ENCODE data around the gene ORAI3. TPM values are rescaled to one million over a fixed set of nuclear protein-coding genes. Genes with fewer than 3 reads are reported as not detected.

Gene ORAI3
- total RNA-seq, 4 donors from 2014 or later = 10.3 to 15.6 (median 12.5) TPM

DNA sequence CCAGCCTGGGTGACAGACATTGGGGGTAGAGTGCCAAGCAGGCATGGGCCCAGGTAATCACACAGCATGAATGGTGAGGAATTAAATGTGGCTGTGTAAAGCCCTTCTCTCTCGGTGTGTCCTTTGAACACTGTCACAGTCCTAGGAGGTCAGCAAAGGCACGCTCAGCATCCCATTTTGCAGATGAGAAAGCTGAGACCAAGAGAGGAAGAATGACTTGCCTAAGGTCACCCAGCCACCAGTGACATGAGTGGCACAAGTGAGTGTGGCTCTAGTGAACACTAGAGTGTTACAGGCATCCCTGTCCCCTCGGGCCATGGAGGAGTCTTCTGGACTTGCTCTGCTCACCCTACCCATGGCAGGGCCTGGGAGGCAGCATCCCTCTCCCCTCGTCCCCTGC, 41.8 kb upstream of the ORAI3 start:
- Histone ChIP-seq H3K27me3 (no peaks in the 10 kb centered on the region), H3K4me1 (peaks cover 0 to 10% of the 10 kb centered on the region in 2 donors), H3K27ac (no peak overlapping the region), H3K36me3 (no peaks in the 10 kb centered on the region), H3K4me3 (no peak overlapping the region), H3K9me3 (no peaks in the 10 kb centered on the region)
- TF ChIP-seq POLR2A (IDR thresholded peaks at IDR 0.05) = no peak
- TF ChIP-seq, protein P1, sequence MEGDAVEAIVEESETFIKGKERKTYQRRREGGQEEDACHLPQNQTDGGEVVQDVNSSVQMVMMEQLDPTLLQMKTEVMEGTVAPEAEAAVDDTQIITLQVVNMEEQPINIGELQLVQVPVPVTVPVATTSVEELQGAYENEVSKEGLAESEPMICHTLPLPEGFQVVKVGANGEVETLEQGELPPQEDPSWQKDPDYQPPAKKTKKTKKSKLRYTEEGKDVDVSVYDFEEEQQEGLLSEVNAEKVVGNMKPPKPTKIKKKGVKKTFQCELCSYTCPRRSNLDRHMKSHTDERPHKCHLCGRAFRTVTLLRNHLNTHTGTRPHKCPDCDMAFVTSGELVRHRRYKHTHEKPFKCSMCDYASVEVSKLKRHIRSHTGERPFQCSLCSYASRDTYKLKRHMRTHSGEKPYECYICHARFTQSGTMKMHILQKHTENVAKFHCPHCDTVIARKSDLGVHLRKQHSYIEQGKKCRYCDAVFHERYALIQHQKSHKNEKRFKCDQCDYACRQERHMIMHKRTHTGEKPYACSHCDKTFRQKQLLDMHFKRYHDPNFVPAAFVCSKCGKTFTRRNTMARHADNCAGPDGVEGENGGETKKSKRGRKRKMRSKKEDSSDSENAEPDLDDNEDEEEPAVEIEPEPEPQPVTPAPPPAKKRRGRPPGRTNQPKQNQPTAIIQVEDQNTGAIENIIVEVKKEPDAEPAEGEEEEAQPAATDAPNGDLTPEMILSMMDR (IDR thresholded peaks at IDR 0.05 in 4 of 5, conservative IDR thresholded peaks at IDR 0.05 in 1 of 5) = no peak
- DNase-seq (no peak), ATAC-seq (no peak)
- intact Hi-C loops (cut with DNase I; ENCODE audit: low total_unique reads) (no loop called here), in situ Hi-C loops (cut with MboI; ENCODE audit: low sequenced_read_pairs in 4 of 4) (loop anchor here in 1 of 4 donors (5.0 kb wide), 1 partner anchor 60 kb away; no protein-coding TSS in a partner anchor)

DNA sequence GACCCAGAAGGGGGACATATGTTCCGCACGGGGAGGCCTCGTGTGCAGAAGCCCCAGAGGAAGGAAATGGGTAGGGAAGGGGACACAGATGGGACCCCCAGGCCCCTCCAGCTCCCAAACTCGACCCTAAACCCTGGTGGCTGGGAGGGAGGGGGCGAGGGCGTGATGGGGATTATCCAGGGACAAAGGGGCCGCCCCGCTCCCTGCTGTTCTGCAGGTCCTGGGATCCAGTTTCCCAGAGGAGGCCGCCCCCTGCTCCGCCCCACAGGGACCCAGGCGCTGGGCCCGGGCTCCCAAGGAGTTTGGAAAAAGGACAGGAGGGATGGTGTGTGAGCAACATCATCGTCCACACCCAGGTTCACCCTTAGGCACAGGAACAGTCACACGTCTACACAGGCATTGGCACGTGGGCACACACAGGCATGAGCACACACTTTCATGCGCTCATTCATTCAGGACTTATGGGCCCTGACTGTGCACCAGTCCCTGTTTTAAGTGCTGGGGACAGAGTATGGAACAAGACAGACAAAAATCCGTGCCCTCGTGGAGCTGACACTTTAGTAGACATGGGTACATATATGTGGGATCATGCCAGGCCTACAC, 38.3 kb upstream of the ORAI3 start:
- DNase-seq = no peak
- no peaks in the 10 kb centered on the region for H3K4me1 ChIP-seq
- no peak for ATAC-seq
- in situ Hi-C loops (cut with MboI; ENCODE audit: low sequenced_read_pairs in 4 of 4) (no loop called here), intact Hi-C loops (cut with DNase I; ENCODE audit: low total_unique reads) (no loop called here)
- no peak overlapping the region for H3K27ac ChIP-seq
- H3K4me3 ChIP-seq = no peak overlapping the region
- no peaks in the 10 kb centered on the region for H3K36me3 ChIP-seq
- H3K27me3 ChIP-seq = no peaks in the 10 kb centered on the region
- TF ChIP-seq, protein P1 (IDR thresholded peaks at IDR 0.05 in 4 of 5, conservative IDR thresholded peaks at IDR 0.05 in 1 of 5) = no peak
- no peak for TF ChIP-seq POLR2A (IDR thresholded peaks at IDR 0.05)
- H3K9me3 ChIP-seq = no peaks in the 10 kb centered on the region

DNA sequence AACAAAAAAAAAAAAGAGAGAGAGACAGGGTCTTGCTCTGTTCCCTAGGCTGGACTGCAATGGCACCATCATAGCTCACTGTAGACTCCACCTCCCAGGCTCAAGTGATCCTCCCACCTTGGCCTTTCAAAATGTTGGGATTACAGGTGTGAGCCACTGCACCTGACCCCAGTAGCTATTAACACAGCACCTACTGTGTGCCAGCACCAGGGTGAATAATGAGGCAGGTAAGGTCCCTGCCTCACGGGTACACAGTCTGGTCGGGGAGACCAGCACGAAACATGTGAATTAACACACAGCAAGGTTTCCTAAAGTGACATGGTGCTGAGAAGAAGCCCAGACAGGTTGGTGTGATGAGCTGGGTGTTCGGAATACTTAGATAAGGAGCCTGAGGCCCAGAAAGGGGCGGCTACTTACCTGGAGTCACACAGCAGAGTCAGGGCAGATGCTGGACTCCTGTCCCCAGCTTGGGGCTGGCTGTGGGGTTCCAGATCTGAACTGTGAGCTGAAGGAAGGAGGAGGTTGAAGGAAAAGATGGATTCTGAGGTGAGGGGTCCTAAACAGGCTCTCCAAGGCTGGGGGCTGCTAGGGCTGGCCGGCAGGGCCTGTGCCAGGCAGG, 36.0 kb upstream of the ORAI3 start:
- Histone ChIP-seq H3K4me1 (no peaks in the 10 kb centered on the region), H3K27ac (no peak overlapping the region), H3K4me3 (no peak overlapping the region), H3K27me3 (no peaks in the 10 kb centered on the region), H3K9me3 (no peaks in the 10 kb centered on the region), H3K36me3 (no peaks in the 10 kb centered on the region)
- ATAC-seq (no peak), DNase-seq (no peak)
- TF ChIP-seq POLR2A (IDR thresholded peaks at IDR 0.05) = no peak
- TF ChIP-seq, protein P1 (IDR thresholded peaks at IDR 0.05 in 4 of 5, conservative IDR thresholded peaks at IDR 0.05 in 1 of 5) = no peak
- intact Hi-C loops (cut with DNase I; ENCODE audit: low total_unique reads) = no loop called here
- in situ Hi-C loops (cut with MboI; ENCODE audit: low sequenced_read_pairs in 4 of 4) = no loop called here

- DNase-seq = no peak
- intact Hi-C loops (cut with DNase I; ENCODE audit: low total_unique reads) = no loop called here
- Histone ChIP-seq H3K4me1 (no peaks in the 10 kb centered on the region), H3K27ac (no peak overlapping the region), H3K4me3 (no peak overlapping the region), H3K27me3 (no peaks in the 10 kb centered on the region), H3K9me3 (no peaks in the 10 kb centered on the region), H3K36me3 (no peaks in the 10 kb centered on the region)
- in situ Hi-C loops (cut with MboI; ENCODE audit: low sequenced_read_pairs in 4 of 4) = loop anchor here in 2 of 4 donors (5.0 kb wide), 1 partner anchor 68 kb away; no protein-coding TSS in a partner anchor
- TF ChIP-seq, protein P1 (IDR thresholded peaks at IDR 0.05 in 4 of 5, conservative IDR thresholded peaks at IDR 0.05 in 1 of 5) = no peak
- TF ChIP-seq POLR2A (IDR thresholded peaks at IDR 0.05) = no peak
- ATAC-seq = no peak
These were observed 34.0 kb upstream of the ORAI3 start for GRCh38 chr16:30914830-30915229.

Data from gastrocnemius medialis (tissue), 4 donors.